Measurements from ENCODE around the gene PRDM8.
"Not testable (repeated sequence)": the region's sequence is repeated elsewhere in the genome, so short reads cannot be mapped to it uniquely, and the experiment has no call there.

The PRDM8 gene

GRCh38 chr4:80196922-80197573 lies at the start of gene PRDM8:
Gene PRDM8, plus strand, starts transcription at chr4:80197503. Its CDS starts 2,578 bp downstream, at chr4:80200081.
- DNase-seq (ENCODE audit: low read depth), result no peak

GRCh38 chr4:80150387-80151180 lies 46.7 kb upstream of the PRDM8 start:
- no peak for DNase-seq (ENCODE audit: low read depth)

- no peak for DNase-seq (ENCODE audit: low read depth)
Measured at GRCh38 chr4:80151981-80152380, 45.3 kb upstream of the PRDM8 start.

- DNase-seq (ENCODE audit: low read depth), result no peak
Measured at GRCh38 chr4:80153874-80154544, 43.3 kb upstream of the PRDM8 start.

DNA sequence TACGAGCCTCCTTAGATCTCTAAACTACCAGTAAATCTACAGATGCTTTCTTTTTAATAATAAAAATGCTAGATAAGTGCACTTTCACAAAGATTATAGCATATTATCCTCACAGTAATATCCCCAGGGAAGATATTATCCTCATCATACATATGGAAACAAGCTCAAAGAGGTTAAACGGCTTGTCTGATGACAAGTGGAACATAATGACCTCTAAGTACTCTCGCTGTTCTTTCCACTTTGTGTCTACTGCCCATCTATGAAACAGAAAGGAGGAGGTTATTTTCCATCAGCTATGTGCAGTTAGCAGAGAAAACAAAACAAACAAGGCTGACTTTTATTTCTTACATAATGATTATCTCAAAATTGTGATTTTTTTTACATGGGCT lies 42.8 kb upstream of the PRDM8 start:
- DNase-seq (ENCODE audit: low read depth), result no peak

DNA sequence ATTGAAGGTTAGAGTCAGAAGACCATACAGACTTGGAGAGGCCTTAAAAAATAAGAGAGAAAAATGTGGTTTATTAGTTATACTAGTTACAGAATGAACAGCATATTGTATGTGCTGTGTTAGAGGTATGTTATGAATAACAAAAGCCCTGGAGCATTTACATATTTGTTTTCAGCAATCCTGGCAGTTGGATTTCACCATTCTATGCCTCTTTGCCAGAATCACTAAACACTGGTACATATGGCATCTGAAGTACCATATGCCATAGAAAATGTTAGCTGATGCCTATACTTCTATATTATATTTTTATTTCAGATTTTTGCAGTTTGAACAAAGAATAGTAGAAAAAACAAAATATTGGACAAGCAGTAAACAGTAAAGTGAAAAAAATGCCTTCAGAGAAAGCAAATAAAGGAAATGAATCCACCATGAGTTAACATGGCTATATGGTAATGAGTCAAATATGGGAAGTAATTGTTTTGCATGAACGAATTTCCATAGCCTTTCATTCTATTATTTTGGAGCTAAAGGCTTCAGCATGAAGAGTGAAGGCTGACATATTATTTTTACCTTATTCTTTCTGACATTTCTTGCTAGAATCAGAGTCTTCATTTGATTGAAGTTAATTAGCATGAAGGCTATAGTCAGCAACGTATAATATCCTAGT lies 41.9 kb upstream of the PRDM8 start:
- no peak for DNase-seq (ENCODE audit: low read depth)

- no peak for DNase-seq (ENCODE audit: low read depth)
Measured at GRCh38 chr4:80156410-80156809, 40.9 kb upstream of the PRDM8 start.

GRCh38 chr4:80161413-80162058 lies 35.8 kb upstream of the PRDM8 start:
- DNase-seq (ENCODE audit: low read depth), result no peak

DNA sequence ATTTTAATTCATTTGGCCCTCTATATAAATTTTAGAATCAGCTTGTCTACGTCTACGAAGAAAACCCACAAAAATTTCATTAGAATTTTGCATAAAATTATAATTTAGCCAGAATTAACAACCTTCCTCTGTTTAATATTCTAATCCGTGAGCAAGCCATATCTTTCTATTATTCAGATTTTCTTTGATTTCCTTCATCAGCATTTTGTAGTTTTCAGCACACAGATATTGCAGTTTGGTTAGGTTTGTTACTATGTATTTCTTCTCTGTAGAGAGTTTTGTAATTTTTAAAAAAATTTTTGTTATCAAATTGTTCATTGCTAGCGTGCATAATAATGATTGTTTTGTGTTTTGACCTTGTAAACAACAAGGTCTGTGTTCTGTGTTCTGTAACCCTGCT lies 34.9 kb upstream of the PRDM8 start:
- no peak for DNase-seq (ENCODE audit: low read depth)

DNA sequence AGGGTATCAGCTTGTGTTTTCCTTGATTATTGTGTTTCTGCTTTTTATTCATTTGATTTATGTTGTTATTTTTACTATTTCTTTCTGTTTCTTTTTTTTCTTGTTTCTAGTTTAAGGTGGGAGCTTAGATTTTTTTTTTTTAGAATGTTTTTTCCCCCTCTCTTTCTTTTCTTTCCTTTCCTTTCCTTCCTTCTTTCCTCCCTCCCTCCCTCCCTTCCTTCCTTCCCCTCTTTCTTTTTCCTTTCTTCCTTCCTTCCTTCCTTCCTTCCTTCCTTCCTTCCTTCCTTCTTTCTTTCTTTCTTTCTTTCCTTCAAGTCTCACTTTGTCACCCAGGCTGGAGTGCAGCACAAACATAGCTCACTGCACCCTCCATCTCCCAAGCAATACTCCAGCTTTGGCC lies 31.4 kb upstream of the PRDM8 start:
- DNase-seq (ENCODE audit: low read depth), result no peak

DNA sequence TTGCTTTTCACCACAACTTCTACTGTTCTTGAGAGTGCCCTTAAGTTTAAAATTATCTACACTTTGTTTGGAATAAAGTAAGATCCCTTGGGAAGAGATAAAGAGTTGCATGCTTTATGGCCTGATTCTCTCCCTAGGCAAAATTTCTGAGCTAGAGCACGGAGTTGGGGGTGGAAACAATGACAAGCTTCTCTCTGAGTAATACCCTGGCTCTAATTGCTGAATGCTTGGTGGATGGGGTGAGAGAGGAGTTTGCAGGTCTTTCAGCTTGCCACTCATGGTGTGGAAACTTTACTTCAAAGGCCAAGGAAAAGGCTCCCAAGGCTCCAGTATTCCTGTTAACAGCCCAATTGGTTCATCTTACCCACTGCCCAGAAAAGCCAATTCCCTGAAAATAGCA lies 26.1 kb upstream of the PRDM8 start:
- DNase-seq (ENCODE audit: low read depth), result no peak

DNA sequence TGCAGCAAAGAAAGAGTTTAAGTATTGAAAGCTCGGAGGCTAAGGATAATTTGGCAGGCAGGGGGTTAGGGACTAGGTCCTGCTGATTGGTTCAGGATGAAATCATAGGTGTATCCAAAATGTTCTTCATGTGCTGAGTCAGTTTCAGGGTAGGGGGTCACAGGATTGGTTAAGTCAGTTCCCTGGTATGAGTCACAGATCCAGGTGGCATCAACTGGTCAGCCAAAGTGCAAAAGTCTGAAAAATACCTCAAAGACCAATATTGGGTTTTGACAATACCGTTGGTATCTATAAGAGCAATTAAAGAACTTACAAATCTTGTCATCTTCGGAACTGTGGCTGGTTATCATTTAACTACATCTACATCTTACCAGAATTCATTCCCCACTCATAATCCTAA lies 25.6 kb upstream of the PRDM8 start:
- no peak for DNase-seq (ENCODE audit: low read depth)

DNA sequence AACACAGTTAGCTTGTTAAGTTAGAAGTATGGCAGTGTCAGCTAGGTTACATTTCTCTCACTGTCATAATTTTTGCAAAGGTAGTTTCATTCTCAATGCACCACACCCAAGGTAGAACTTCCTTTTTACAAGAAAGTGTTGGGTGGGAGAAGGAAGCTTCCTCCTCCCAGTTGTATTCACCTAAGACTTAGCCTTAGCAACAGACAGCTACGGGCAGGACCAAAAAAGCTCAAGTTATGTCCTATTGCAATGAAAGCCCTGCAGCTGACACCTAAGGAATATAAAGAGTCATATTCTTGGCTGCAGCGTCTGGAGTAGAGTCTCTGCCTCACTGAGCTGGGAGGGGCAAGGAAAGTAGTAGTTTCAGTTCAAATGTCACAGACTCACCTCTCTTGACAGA lies 25.1 kb upstream of the PRDM8 start:
- DNase-seq (ENCODE audit: low read depth), result no peak

GRCh38 chr4:80173401-80173800 lies 23.9 kb upstream of the PRDM8 start:
- no peak for DNase-seq (ENCODE audit: low read depth)

DNA sequence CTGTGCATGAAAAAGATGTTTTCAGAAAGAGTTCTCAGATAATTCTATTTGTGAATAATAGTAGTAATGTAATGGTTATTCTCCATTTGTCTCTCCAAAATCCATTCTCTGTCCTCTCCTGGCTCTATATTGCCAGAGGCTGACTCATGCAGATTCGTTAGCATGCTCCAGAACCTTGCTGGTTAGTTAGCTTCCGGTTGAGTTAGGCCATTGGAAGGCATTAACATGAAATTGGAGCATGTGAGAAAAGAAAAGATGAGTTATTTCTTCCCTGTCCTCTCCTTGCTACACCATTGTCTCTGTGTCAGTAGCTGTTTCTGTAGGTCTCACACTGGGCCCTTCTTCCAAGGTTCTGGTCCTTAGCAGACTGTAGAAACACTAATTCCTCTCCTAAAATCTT lies 23.5 kb upstream of the PRDM8 start:
- DNase-seq (ENCODE audit: low read depth), result no peak

GRCh38 chr4:80177793-80178192 lies 19.5 kb upstream of the PRDM8 start:
- not testable (repeated sequence) for DNase-seq (ENCODE audit: low read depth)

GRCh38 chr4:80178964-80179363 lies 18.3 kb upstream of the PRDM8 start:
- DNase-seq (ENCODE audit: low read depth), result no peak

DNA sequence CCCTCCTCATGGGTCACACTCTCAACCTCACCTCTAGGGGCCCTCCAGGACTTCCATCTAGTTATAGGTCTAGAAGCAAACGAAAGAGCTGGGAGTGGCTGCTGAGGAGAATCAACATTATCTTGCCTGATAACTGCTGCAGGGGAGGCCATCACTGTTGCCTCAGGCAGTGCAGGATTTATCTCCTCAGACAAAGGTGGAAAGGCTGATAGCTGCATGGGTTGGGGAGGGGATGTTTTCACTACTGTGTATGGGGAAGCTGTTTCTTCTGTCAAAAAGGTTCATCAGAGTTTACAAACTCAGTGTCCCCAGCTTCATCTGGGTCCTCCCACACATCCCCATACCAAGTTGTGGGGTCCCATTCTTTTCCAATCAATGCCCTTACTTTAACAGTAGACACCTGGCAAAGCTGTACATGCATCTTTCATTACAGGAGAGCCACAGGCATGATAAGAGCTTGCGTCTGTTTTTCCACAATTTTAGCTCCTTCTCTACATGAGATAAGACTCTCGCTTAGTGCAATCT lies 17.6 kb upstream of the PRDM8 start:
- no peak for DNase-seq (ENCODE audit: low read depth)

GRCh38 chr4:80180743-80181142 lies 16.6 kb upstream of the PRDM8 start:
- no peak for DNase-seq (ENCODE audit: low read depth)

- DNase-seq (ENCODE audit: low read depth), result no peak
Measured at GRCh38 chr4:80182237-80182866, 15.0 kb upstream of the PRDM8 start.

- DNase-seq (ENCODE audit: low read depth), result no peak
Measured at GRCh38 chr4:80183250-80184052, 13.9 kb upstream of the PRDM8 start.
